ENCODE results near the gene SLC44A4.
"Not testable (repeated sequence)": the region's sequence is repeated elsewhere in the genome, so short reads cannot be mapped to it uniquely, and the experiment has no call there.

Gene SLC44A4

GRCh38 chr6:31883676-31884075, 4.9 kb upstream of the SLC44A4 start:
- H3K27ac ChIP-seq: no peak overlapping the region

DNA sequence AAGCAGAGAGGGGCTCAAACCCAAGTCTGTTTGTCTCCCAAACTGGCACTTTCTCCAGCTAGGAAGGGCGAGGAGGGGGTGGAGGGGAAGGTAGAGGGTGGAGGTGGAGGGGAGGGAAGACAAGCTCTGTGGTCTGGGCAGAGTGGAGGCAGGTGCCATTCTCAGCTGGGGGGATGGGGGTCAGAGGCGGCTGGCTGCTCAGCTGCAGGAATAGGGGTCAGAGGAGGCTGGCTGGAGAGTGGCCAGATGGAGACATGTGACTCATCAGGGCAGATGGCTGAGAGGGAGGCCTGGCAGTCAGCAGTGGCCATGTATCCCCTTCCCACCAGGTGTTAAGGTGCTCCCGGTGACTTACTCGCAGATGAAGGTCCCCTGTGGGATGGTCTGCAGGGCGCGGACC, 3.5 kb upstream of the SLC44A4 start:
- no peak overlapping the region for H3K4me3 ChIP-seq
- no peak overlapping the region for H3K27ac ChIP-seq

More at GRCh38 chr6:31883676-31884075, 4.9 kb upstream of the SLC44A4 start:
- H3K4me3 ChIP-seq: no peak overlapping the region

GRCh38 chr6:31881136-31881859, 2.5 kb upstream of the SLC44A4 start:
- Histone ChIP-seq H3K27ac (no peak overlapping the region), H3K4me3 (no peak overlapping the region)

DNA sequence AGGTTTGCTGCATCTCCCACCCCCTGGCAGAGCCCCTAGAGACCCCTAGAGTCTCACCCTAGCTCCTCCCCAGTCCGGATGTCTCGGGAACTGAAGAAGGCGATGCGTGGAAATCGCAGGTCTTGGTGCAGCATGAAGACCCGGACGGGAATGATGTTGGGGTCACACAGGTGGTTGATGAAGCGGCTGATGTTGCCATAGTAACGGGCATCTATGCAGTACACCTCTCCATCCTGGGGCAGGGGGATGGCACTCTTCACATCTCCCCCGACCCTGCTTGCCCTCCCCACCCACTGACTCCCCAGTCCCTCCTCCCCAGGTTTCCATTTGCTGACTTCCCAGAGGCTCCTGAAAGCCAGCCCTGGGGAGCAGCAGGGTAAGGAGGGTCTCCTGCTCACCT, 1.8 kb upstream of the SLC44A4 start:
- no peak overlapping the region for H3K27ac ChIP-seq
- H3K4me3 ChIP-seq: no peak overlapping the region

GRCh38 chr6:31879901-31880300, 1.1 kb upstream of the SLC44A4 start:
- H3K27ac ChIP-seq: peak overlapping the region in 1 of 21 experiments; percentile 15

GRCh38 chr6:31879143-31879542, 346 bp upstream of the SLC44A4 start:
- no peak overlapping the region for H3K4me3 ChIP-seq
- H3K27ac ChIP-seq: peak overlapping the region in 1 of 21 experiments; percentile 17

More at GRCh38 chr6:31879901-31880300, 1.1 kb upstream of the SLC44A4 start:
- H3K4me3 ChIP-seq: no peak overlapping the region

DNA sequence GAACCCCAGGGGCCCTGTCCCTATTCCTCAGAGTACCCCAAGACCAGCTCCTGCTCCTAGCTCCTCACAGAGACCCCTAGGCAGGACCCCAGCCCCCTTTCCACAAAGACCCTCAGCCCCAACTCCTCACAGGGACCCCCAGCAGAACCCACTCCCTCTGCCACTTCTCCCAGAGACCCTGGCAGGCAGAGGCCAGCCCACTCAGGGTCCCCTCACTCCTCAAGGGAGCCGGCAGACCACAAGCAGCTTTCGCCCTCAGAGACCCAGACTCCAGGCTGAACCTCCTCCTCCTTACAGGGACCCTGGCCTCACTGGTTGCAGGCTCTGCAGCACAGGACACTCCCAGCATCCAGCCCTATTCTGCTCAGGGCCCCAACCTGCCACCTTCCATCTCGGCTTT, 575 bp downstream of the SLC44A4 start:
- Histone ChIP-seq H3K4me3 (no peak overlapping the region), H3K27ac (no peak overlapping the region)

- no peak overlapping the region for H3K4me3 ChIP-seq
- H3K27ac ChIP-seq: peak overlapping the region in 1 of 21 experiments; percentile 24
Measured at GRCh38 chr6:31877651-31878161, 1.1 kb downstream of the SLC44A4 start.

DNA sequence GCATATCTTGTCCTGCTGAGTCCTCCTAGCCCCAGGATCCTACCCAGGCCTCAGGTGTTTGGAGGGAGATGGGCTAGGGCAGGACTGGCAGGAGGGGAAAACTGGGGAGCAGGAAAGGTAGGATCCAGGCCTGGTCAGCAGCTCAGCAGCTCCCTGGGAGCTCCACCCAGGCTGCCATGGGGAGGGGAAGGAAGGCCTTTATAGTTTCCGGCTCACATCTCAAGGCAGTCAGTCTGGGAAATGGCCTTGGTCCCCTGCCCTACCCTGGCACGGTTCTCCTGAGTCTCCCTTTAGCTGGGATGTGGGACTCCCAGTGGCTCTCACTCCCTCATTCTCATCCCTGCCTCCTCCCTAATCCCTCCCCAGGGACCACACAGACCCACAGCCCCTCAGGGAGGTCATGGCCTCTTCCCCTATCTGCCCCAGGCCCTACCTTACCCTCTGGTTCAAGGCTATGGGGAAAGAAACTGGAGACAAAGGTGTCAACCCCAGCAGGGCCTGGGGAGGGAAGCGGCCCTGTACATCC, 1.6 kb downstream of the SLC44A4 start:
- Histone ChIP-seq H3K4me3 (no peak overlapping the region), H3K27ac (peak overlapping the region in 1 of 21 experiments; percentile 24)

DNA sequence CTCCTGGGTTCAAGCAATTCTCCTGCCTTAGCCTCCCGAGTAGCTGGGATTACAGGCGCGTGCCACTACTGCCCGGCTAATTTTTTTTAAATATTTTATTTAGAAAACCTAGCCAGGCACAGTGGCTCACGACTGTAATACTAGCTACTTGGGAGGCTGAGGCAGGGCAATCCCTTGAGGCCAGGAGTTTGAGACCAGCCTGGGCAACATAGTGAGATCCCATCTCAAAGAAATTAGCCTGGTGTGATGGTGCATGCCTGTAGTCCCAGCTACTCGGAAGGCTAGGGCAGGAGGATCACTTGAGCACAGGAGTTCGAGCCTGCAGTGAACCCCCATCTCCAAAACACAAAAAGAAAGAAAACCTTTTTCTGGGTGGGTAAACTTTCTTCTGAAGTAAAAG, 2.4 kb downstream of the SLC44A4 start:
- Histone ChIP-seq H3K27ac (no peak overlapping the region), H3K4me3 (no peak overlapping the region)

GRCh38 chr6:31875877-31876276, 2.9 kb downstream of the SLC44A4 start:
- no peak overlapping the region for H3K4me3 ChIP-seq
- H3K27ac ChIP-seq: no peak overlapping the region

- H3K4me3 ChIP-seq: no peak overlapping the region
- H3K27ac ChIP-seq: no peak overlapping the region
Measured at GRCh38 chr6:31874836-31875572, 3.8 kb downstream of the SLC44A4 start.

GRCh38 chr6:31874084-31874670, 4.6 kb downstream of the SLC44A4 start:
- Histone ChIP-seq H3K4me3 (no peak overlapping the region), H3K27ac (no peak overlapping the region)

DNA sequence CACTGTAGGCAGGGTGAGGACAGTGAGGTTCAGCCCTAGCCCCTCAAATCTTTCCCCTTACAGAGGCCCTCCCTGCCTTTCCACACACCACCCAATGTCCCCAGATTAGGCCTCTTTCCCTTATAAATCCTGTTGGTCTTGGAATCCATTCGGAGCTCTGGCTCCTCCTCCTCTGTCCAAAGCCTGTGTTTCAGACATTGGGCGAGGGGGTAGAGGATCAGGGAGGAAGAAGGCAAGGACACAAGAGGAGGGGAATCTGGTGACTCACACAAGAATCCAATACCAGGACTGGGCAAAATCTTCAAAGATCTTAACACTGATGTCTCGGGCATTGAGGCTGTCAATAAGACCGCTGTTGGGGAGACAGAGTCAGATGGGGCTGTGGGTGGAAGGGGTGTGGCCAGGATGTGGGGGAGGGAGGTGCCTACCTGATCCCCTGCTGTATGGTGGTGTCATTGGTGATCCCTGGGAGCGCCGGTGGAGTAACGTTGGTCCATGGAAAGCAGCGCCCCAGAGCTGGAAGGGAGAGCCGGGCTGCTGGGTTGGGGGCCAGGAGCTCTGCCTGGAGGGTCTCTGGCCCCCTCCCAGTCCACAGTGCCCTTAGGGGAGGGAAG, 7.6 kb downstream of the SLC44A4 start:
- no peak overlapping the region for H3K27ac ChIP-seq
- H3K4me3 ChIP-seq: no peak overlapping the region

GRCh38 chr6:31870385-31870921, 8.3 kb downstream of the SLC44A4 start:
- Histone ChIP-seq H3K4me3 (no peak overlapping the region), H3K27ac (no peak overlapping the region)

DNA sequence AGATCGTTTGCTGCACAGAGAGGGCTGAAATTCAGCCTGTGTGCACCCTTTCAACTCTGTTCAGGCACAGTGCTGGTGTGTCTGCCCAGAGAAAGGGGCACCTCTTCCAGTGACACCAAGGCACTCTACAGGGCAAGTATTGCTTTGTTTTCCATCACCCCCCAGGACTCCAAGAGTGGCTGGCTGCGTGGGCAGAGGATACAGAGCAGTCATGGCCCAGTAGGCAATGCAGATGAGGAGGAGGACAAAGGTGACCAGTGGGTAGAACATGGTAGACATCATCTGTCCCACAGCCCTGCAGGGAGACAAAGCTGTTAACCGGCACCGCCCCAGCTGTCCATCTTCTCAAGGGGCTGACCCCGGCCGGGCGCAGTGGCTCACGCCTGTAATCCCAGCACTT, 9.5 kb downstream of the SLC44A4 start:
- no peak overlapping the region for H3K4me3 ChIP-seq
- H3K27ac ChIP-seq: no peak overlapping the region

- not testable (repeated sequence) for H3K27ac ChIP-seq, H3K4me3 ChIP-seq
Measured at GRCh38 chr6:31868658-31868971, 10.2 kb downstream of the SLC44A4 start.

- Histone ChIP-seq H3K4me3 (no peak overlapping the region), H3K27ac (no peak overlapping the region)
Measured at GRCh38 chr6:31865205-31866118, 13.3 kb downstream of the SLC44A4 start.

GRCh38 chr6:31864818-31865204, 14.0 kb downstream of the SLC44A4 start:
- Histone ChIP-seq H3K27ac (no peak overlapping the region), H3K4me3 (no peak overlapping the region)
